HG02884 (cell line): Measurements from ENCODE around the gene MTX2.

ENCODE experiments used
- ATAC-seq: cut with Tn5 transposase; IDR thresholded peaks from one replicate; pipeline ENCODE4 v1.9.1; 2021; ENCODE audit warnings: mild to moderate bottlenecking, moderate library complexity; ENCODE audit not compliant: unreplicated experiment

Gene MTX2

DNA sequence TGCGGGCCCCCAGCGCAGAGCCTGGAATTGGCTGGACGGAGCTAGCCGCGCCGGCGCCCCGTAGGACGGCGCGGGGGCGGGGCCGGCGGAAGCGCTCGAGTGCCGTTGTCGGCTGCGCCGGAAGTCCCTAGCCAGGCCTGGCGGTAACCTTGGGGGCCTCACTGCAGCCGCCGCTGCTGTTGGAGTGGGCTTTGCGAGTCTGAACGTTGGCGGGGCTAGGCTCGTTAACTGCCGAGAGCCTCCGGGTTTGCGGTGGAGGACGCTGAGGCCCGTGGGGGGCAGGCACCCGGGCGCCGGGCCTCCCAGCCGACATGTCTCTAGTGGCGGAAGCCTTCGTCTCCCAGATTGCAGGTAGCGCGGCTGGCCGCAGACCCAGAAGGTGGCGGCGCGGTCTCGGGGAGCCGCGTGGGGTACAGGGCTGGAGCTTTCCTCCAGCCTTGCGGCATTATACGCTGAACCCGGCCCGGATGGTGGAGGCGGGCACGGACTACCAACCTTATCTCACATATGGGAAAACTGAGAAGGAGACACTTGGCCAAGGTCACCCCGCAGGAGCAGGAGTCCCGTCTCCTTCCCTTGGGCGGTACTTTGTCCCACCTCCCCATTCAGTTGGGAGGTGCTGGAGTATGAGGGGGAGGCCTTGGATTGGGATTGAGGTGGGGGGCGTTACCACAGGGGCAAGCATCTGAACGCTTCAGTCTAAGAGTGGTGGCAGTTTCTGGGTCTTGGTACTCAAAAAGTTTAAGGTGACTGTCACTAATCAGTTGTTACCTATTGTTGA lies at the start of gene MTX2:
Gene MTX2 (plus strand): TSS at position 124 of the 781 bp plus-strand sequence. CDS start 188 bp downstream, at position 312.
- peak; percentile 96 for ATAC-seq

DNA sequence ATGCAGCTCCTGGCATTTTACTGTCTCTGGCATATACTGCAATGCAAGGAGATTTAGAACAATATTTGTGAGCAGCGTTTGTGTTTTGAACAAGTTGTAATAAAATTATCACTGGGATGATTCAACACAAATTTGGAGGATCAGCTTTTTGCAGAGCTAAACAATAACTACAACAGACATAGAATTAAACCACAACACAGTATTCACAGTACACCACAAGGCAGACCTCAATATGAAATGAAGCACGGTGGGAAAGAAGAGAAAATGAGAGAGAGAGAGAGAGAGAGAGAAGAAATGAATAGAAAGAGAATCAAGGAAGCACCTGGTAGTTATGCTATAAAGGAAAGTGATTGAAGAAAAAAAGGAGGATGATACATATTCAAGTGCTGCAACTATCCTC lies 41.4 kb upstream of the MTX2 start:
- ATAC-seq = no peak

DNA sequence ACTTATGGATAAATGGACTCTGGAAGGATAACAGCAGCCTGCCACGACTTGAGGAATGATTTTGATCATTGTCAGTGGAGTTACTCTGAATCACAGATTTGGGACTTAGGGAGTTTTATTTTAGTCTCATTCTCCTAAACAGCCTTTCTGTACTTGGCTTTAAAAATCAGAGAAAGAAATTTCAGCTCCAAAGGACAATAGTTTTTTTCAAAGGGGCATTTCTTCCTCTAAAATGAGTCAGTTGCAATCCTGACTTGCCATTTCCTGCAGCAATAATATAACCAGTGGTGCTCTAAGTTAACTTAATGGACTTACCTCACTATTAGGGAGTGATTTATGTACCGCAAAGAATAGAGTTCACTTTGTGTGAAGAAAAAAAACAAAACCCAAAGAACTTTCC lies 35.1 kb upstream of the MTX2 start:
- ATAC-seq = no peak

DNA sequence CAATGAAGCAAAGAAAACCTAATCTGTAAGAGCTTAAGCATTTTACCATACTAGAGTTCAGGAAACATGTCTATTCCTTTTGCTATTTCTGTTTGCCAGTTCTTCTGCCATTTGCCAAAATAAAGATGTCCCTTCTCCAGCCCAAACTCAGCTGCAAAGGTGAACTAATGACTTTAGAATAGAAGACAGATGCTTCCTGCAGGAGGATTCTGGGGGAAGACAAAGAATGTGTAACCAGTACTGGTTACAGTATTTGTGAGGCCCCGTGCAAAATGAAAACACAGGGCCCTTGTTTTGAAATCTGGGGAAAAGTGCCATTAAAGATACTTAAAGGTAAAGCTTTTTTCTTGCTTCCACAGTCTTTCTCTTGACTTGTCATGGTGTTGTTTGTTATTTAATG lies 34.3 kb upstream of the MTX2 start:
- no peak for ATAC-seq

DNA sequence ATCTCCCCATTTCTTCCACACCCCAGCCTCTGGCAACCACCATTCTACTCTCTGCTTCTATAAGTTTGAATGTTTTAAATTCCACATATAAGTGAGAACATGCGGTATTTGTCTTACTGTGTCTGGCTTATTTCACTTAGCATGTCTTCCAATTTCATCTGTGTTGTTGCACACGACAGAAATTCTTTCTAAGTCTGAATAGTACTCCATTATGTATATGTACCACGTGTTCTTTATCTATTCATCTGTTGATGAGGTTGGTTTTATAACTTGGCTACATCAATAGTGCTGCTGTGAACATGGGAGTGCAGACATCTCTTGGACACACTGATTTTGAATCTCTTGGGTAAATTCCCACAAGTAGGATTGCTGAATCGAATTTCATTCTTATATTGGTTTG lies 31.8 kb upstream of the MTX2 start:
- ATAC-seq = no peak

DNA sequence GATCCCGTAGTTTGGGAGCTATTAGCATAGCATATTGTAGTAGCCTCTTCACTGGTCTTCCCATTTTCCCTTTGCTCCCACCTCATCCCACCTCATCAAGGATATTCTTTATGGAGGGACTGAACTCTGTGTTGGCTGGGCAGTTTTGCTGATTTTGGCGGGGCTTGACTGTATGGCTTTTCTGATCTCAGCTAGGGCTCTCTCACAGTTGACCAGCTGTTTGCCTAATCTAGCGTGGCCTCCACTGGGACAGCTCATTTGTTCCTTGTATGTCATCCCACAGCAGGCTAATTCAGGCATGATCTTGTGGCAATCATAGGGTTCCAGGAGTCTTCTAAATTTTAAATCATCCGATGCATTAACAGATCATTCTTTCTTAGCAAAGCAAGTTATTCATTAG lies 30.2 kb upstream of the MTX2 start:
- no peak for ATAC-seq

DNA sequence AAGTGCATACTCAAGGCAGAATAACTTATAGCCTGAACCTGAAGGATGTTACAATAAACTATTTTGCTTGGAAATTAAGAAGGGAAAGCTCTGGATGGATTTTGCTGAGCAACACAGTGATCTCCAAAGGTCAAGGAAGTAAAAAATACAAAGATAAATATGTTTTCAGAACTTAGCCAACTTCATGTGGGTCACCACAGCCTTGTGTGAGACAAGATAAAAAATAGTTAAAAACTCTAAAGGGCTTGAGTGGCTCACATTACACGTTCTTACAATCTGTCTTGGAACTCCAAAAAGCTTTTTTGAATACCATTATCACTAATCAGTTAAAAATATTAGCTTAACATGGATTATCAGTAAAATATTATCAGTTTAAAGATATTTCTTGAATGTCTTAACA lies 28.9 kb upstream of the MTX2 start:
- ATAC-seq = no peak

DNA sequence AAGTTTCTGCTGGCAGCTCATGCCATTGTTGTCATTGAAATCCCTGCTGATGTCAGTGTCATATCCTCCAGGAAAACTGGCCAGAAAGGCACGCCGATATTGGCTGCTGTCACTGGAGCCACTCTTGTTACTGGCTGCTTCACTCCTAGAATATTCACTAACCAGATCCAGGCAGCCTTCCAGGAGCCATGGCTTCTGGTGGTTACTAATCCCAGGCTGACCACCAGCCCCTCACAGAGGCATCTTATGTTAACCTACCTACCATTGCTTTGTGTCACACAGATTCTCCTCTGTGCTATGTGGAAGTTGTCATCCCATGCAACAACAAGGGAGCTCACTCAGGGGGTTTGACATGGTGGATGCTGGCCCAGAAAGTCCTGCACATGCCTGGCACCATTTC lies 27.0 kb upstream of the MTX2 start:
- no peak for ATAC-seq

DNA sequence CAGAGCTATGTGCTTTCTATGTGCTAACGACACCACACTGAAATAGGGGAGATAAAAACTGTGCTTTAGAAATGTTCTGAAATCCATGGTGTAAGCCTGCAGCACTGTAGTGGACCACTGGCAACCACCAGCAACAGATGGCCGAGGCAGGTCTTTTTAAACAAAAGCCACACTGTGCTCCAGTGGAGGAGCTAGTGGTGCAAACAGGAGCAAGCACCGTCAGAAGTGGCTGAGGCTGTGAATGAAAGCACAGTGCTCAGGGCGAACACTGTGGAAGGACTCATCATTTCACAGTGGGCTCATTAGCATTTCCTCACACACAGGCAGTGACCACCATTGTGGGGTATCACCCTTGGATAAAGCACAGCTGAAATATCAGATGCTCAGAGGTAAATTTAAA lies 22.9 kb upstream of the MTX2 start:
- ATAC-seq = no peak

DNA sequence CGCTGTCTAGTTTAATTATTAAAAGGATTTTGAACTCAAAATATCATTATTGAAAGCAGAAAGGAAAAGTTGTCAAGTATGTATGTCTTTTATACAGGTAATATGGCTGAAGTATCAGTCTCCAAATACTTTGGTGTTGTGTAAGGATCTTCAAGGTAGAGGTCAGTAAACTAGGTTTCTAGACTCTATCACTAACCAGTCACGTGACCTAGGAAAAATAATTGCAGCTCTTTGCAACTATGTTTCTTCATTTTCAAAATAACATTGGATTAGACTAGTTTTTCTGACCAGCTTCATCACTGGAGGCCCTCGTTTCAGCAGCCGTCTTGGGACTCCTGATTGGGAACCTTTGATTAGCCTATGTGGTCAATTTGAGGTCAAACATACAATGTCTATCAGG lies 21.4 kb upstream of the MTX2 start:
- ATAC-seq = no peak

DNA sequence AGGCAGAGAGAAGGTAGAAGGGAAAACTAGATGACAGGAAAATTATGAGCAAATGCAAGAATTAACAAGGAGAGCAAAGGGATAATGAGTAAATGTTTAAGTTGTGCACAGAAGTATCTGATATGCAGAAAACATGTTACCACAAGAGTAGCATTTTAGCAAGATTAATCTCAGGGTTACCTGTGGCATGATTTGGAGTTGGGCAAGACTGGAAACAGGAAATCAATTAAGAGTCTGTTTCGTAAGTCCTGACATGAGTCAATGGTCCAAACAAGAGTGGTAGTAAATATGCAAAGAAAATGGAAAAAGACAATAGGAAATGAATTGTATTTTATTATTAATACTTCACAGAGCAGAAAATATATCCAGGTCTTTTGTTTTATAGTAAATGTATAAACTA lies 17.3 kb upstream of the MTX2 start:
- ATAC-seq = no peak

DNA sequence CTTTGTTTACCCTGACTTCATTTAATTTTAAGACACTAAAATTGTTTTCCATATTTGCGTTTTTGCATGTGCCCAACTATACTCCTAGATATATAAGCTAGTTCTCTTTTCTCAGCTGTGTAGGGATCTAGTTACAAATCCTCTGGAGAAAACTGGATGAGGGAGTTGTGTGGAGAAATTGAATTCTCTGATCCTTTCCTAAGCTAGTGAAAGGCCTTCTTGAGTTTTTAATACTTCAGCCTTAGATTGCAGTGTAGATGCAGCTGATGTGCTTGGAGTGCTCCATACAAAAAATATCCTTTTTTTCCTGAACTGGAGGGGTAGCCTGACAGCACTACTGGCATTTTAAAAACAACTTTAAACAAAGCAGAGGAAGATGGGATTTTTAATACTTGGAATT lies 8.6 kb upstream of the MTX2 start:
- ATAC-seq = no peak

DNA sequence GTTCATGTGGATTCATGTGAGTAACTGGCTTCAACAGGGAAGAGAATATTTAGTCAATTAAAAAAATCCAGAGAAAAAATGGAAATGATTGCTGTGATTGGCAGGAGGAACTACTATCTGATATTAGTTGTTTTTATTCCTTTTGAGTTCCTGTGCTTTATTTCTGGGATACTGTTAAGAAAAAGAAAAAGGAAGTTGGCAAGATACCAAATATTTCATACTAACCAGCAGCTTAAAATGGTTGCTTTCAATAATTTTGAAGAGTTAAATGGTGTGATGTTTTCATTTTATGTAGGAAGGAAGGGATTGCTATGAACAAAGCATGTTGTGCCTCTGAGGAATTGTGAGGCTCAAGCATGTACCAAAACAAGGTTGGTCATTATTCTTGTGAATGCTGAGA lies 8.1 kb upstream of the MTX2 start:
- ATAC-seq = no peak

DNA sequence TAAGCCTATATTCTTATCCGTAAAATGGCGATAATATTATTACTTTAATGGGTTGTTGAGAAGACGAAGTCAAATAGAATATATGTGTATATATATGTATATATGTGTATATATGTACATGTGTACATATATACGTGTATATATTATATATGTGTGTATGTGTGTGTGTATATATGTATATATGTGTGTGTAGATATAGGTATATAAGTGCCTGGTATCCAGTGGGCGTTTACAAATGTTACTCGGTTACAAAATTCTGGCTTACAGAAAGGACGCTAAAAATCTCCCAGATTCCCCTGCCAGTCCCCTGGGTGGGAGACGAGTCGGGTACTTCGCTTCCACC lies 295 bp upstream of the MTX2 start:
- peak; percentile 24 for ATAC-seq

DNA sequence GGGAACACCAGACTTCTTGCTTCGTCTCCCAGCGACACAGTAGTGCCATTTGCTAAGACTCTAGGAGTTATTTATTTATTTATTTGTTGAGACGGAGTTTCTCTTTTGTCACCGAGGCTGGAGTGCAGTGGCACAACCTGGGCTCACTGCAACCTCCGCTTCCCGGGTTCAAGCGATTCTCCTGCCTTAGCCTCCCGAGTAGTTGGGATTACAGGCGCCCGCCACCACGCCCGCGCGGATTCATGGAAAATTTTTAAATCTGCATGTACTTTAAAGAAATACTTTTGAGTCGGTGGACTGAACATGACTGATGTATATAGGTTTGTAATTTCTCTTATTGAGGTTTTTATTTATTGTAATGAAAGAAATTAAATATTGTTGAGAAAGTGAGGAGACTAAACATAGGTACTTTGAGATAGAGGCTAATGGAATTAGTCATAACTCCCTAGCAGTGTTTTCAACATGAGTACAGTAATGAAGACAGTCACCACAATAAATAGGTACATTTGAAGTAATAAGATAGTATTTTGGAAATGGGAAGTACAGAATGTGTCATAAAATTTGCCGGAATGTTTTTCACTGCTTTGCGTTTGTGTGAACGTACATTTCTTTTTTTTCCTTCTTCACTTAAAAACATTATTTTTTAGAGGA lies 983 bp downstream of the MTX2 start:
- no peak for ATAC-seq

DNA sequence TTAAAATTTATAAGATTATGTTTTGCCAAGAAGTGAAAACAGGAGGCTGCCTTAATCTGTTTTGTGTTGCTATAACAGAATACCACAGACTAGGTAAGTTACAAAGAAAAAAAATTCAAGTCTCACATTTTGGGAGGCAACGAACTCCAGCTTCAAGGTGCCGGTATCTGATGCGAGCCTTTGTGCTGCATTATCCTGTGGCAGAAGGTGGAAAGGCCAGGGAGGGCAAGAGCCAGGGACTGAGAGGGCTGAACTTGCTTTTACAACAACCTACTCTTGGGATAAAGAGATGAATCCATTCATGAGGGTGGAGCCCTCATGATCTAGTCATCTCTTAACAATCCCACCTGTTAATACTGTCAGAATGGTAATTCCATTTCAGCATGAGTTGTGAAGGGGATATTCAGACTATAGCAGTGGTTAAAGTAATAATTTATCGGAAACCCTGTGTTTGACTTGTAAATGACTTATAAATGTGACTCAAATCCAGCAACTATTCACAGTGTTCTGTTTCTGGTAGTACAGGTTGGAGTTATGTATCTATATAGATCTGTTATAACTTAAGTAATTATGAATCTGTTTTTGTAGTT lies 3.7 kb downstream of the MTX2 start:
- ATAC-seq = no peak

DNA sequence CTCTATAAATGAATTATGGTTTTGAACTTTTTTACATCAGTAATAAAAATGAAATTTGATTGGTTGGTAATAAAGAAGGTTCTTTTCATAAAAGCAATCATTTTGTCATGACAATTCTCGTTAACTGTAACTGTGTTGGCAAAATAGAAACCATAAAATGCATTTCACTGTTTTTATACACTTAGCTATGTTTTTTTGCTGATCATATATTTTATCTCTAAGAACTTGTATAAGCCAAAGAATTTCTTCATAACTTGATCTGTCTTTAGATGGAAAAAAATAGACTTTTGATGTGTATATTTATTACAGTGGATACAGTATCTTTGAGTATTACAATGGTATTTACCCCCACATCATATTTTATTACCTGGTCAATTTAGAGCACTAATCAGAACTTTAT lies 9.7 kb downstream of the MTX2 start:
- no peak for ATAC-seq

DNA sequence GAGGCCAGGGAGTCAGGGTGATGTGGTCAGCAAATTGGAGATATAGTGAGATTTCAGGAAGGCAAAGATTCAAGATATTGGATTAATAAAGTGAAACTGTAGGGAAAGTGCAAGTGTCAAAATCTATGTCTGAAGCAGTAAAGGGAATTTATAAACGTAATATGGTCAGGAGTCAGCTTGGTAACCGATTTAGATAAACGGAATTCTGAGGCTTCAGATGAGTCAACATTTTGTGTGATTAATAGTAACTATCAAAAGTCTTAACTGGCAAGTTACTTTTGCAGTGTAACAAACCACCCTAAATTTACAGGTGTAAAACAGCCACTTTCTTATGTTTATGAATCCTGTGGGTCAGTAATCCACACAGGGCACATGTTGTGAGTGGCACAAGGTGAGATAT lies 10.9 kb downstream of the MTX2 start:
- ATAC-seq = no peak

DNA sequence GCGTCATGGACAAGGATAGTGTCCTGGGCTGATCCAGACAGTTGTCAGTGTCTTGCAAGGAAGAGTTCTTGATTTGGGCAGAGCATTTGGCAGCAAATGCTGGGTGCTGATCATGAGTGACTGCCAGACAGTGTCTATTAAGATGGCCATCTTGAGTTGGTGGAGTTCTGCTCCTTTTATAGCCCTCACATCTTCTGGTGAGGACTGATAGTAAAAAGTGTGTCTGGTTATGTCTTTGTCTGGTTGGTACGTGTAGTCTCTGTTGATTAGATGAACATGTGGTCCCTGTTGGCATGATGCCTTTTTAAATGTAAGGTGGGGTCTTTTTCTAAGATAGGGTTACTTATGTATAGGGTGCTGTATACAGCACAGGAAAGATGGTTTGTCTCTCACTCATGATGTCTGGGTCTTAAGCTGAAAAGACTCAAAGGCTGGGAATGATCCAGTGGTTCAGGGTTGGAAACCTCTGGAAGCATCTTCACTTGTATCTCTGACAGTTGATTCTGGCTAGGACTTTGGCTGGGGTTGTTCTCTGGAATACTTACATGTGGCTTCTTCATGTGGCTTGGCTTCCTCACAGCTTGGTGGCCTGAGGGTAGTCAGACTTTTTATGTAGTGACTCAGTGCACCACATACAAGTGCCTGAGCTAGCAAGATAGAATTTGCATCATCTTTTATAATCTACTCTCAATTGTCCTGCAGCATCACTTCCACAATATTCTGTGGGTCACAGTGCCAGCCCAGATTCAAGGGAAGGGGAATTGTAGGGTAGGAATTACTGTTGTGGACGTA lies 11.8 kb downstream of the MTX2 start:
- no peak for ATAC-seq

DNA sequence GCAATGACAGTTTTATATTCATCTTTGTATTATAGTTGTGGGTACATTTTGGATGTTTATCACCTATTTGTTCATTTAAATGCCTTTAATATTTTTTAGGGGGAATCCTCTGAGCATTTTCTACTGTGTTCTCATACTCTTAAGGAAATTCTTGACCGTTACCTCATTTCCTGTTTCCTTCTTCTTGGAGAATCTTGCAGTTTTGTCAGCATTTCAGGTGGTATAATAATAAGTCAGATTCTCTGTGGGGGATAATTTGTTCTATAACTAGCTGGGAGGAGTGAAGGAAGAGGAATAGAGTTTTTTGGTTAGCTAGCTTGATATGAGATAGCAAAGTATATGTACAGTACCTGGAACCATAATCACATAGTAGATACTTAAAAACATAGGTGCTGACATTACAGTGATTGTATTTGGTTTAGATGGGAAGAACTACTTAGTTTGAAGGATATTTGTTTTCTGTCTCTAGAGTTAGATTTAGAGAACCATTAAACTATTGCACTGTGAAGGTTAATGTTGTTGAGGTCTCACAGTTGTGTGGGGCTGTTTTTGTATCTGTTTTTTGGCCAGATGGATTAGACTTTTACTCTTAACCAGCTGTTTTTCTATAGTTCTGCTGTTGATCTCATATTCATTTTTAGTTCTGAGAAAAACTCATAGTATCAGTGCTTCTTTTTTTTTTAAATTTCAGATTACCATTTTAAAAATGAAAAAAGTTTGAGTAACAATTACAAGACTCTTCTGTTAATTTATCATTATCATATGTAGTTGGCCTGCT lies 14.2 kb downstream of the MTX2 start:
- ATAC-seq = no peak

DNA sequence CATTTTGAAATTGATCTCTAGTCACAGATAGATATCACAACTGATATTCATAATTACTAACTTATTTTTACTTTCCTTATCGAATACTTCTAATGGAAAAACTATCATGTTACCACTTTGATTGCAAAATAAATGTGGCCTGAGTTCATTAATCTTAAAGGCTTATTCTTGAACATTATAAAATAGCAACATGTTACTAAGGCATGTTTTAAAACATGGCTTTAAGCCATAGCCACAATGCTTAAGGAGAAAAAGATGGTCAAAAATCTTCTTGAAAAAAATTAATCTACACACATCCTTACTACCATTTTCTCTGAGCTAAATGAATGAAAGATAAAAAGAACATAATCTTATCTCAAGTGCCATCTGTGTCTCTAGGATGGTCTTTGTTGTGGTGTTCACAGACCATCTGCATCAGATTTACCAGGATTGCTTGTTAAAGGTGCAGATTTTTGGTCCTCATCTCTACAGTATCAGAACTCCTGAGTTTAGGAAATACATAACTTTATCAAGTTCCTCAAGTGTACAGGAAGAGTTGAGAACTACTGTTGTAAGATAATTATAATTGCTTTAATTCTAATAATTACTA lies 15.3 kb downstream of the MTX2 start:
- ATAC-seq = no peak
